HG02970 (cell line): ENCODE measurements around the gene DGUOK.

ENCODE experiments used
- ATAC-seq: cut with Tn5 transposase; IDR thresholded peaks from one replicate; pipeline ENCODE4 v1.9.1; 2021; ENCODE audit warnings: mild to moderate bottlenecking, moderate library complexity, moderate number of reproducible peaks; ENCODE audit not compliant: unreplicated experiment, low FRiP score

DGUOK gene

DNA sequence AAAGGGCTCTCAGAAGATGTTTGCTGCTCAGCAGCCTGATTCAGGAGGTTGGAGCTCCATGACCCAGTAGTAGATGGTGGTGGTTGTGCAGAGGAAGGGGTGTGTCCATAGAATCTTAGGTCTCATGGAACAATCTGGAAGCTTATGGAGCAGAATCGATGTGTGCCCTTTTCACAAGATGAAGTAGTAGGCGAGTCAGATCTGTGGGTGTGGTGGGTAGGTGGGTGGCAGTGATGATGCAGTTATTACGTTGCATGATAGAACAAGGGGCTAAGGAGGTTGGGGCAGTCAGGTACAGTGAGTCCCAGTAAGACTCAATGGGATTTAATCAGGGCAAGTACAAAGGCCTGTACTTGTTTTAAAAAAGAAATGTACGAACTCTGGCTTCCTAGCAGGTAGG is 67.1 kb downstream of the DGUOK start:
- no peak for ATAC-seq

DNA sequence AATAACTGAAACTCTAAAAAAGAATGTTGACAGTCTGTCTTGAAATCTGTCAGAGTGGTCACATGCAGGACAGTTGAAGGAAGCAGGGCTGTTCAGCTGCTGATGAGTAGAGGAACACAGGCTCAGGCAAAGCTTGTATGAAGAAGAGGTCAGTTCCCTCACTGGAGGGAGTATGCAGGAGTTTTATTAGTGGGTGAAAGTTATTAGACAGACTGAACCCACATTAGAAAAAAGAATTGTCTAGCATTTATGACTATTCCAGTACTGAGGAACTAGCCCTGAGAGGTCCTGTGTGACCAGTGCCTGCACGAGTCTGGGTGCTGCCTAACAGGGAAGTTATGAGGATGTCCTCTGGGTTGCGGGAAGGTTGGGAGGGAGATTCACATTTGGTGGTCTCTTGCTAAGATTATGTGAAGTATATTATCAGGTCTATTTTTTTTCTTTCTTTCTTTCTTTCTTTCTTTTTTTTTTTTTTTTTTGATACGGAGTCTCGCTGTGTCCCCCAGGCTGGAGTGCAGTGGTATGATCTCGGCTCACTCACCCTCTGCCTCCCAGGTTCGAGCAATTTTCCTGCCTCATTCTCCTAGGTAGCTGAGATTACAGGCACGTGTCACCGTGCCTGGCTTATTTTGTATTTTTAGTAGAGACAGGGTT is 67.6 kb downstream of the DGUOK start:
- no peak for ATAC-seq

DNA sequence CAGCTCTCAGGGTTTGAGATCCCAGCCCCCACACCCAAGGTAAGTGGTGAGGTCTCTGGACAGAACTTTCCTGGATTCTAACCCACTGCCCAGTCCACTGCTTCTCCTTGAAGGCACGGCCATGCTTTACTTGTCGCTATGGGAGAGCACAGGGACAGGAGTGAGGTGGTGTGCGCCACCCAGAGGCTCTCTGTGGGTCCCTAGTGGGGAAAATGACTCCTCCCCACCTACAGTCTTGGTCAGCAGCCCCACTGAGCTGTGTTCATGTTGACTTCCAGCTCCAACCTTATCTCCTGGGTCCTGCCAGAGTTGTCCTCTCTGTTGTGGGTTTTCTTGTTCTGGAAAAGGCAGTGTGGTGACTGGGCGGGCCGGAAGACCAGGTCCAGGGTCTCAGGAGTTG is 69.1 kb downstream of the DGUOK start:
- no peak for ATAC-seq

GRCh38 chr2:73997813-73998212 is 71.1 kb downstream of the DGUOK start:
- ATAC-seq, result no peak

DNA sequence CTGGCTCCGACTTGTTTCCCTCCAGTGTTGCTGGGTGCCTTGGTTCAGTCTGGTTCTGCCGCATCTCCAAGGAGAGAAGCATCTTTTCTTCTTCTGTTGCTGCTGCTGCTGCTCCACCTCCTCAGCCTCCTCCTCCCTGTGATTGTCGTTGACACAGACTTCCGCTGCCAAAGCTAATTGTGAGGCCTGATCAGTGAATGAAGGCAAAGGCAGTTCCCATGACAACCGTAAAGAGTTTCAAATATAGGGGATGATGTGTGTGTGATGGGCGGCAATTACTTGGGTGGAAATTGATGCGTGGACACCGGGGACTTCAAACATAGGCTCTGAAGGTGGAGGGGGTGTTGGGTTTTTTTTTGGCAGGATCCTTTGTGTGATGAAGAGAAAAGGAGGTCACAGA is 71.8 kb downstream of the DGUOK start:
- ATAC-seq, result no peak

GRCh38 chr2:73998933-73999332 is 72.3 kb downstream of the DGUOK start:
- ATAC-seq, result no peak

DNA sequence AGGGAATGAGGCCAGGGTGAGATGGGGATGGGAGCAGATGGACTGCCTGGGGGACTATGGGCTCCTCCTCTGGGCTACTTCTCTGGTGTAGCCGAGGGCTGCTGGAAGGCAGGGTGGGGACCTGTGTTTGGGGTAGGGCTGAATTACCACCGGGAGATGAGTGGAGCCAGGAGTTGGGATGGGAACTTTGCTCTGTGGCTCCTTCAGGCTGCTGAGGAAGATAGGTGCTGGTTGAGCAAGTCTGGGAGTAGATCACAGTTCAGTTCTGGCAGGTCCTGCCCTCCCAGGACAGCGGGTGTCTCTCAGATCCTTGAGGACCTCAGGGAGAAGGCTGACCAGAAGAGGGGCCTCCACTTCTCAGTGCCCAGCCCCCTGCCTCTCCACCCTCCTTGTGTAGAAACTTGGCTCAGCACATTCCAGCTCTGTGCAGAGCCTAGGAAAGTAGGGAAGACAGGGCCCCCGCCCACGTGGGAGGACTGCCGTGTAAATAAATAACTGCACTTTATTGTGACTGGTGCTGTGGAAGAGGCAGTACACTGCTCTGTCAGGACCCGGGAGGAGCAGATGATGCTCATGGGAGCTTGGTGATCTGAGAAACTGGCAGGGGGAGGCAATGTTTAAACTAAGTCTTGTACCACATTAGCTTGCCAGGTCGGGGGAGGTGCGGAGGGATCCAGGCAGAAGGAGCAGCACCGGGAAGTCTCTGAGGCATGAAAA is 73.4 kb downstream of the DGUOK start:
- ATAC-seq, result no peak

DNA sequence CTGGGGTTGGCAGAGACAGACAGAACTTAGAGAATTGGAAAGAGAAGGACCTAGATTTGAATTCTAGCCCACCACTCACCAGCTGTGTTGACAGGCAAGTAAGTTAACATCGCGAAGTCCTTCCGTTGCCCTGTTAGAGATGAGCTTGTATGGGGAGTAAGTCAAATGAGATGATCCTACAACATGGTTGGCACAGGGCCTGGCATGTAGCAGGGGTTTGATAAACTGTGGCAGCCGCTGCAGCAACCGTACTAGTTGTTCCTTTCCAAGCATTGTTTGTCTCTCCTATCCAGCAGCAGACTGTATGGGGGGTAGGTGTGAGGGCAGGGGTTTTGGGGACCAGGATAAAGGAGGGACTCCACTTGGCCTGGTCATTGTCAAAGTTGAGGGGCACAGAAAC is 74.0 kb downstream of the DGUOK start:
- no peak for ATAC-seq

- ATAC-seq, result no peak
These were observed 74.4 kb downstream of the DGUOK start for GRCh38 chr2:74001121-74001520.

- peak; percentile 22 for ATAC-seq
These were observed 75.3 kb downstream of the DGUOK start for GRCh38 chr2:74001781-74002504.

DNA sequence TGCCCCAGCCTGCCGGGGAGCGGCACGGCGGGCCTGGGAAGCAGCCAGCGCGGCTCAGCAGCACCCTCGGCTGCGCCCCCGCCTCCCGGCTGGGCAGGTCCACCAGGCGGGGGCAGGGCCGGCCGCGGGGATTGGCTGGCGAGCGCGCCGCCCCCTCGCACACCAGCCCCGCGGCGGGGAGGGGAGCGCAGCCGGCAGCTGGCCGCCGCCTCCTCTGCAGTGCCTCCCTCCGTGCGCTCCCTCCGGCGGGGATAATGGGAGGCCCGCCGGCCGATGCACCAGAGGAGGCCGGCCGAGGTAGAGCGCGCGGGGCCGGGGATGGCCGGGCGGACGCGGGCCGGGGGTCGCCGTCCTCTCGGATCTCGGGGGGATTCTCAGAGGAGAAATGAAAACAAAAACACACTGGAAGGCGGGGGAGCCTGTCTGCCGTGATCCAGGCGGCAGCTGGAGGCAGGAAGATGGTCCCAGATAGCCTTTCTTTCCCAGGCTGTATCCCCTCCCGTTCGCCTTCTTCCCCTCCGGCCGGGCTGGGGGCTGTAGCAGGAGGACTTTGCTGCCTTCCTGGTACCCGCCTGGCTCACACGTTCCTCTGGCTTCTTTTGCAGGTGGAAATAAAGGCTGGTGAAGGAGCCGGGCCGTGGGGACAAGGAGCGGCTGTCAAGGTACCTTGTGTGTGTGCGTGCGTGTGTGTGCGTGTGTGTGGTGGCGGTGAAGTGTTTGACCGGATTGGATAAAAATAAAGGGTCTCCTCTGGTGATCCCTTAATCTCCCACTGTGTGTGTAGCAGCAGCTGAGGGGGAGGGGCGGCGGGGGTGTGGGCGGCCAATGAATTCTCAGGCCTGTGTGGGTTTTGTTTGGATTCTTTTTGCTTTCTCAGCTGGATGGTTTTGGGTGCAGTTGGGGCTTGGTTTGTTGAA is 76.1 kb downstream of the DGUOK start:
- ATAC-seq, result peak; percentile 87

DNA sequence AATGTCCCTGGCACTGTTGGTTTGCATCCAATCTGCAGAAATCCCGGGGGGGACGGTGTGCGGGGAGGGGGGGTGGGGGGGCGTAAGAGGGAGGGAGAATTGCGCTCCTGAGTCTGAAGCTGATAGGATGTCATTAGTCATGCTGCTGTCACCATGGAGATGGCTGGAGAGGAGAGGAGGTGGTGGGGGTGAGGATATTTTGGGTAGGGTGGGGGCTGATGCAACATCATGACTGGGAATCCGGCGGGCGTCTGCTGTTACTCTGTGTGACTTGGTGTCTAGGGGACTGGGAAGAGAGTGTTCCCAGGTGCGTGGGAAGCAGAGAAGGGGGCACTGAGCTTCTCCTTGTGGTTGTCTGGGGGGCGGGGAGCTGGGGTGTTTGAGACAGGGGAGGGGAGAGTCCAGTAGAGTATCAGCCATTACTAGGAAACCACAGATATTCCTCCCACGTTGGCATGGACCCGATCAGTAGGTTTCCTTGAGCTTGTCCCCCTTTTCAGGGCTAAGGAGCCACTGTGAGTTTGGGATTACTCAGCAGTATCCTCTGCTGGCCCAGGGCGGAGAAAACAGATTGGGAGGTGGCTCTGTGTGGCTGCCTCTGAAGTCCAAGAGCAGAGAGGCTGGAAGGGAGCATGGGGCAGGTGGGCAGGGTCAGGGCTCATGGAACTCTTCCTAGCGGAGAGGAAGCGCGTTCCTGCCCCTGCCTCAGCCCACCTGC is 77.0 kb downstream of the DGUOK start:
- ATAC-seq, result no peak

DNA sequence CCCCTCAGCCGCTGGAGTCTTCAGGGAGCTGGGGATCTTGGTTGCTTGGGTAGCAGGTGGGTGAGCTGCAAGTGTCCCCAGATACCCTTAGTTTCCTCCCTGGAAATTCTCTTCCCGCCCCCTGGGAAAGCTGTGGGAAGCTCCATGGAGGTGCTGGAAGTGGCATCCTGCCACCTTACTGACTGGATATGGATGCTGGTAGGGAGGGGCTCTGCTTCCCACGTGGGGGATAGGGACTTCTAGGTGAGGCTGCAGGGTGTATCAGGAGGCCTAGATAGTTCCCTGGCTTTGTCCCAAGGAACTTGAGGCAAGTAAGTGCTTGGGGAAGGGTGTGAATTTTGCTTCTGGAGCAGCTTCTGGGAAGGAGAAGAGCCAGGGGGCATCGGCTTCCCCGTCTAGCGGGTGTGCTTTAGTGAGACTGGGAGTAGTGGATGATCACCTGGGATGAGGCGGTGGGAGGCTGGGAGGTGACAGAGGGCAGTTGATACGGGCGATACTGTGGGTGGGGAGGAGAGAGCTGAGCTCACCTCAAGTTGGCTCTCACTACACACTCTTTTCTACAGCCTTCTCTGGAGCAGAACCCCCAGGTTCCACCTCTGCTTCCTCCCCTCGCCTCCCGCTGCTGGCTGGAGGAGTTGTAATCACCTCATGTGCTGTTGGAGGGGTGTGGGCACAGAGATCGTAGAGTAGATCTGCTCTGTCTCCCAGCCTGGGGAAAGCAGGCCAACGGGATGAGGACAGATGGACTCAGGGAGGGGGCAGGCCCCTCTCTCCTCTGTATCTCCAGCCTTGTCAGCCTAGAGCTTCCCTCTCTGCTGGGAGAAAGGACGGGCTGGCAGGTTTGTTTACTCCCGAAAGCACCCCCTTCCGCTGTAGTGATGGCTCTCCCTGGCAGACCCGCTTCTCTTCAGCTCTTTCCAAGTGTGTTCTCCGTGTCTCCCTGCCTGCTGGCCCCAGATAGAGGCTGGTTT is 77.8 kb downstream of the DGUOK start:
- no peak for ATAC-seq

GRCh38 chr2:74005786-74006185 is 79.1 kb downstream of the DGUOK start:
- ATAC-seq, result no peak

GRCh38 chr2:74006459-74006858 is 79.8 kb downstream of the DGUOK start:
- no peak for ATAC-seq

DNA sequence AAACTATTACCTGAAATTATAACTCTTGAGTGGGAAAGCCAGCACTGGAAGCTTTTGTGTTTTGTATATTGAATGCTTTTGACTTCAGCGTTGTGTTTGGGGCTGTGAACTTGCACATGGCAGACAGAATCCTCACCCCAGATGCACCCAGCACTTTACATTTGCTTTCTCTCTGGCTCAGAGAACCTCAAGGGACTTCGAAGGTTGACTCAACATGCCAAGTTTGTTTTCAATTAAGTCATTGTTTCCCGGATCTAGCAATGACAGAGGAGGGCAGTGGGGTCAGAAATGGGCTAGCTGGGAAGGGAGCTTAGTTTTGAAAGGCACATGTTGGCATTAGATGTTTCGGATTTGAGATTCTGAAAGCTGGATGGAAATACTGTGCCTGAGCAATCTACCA is 80.4 kb downstream of the DGUOK start:
- ATAC-seq, result no peak

DNA sequence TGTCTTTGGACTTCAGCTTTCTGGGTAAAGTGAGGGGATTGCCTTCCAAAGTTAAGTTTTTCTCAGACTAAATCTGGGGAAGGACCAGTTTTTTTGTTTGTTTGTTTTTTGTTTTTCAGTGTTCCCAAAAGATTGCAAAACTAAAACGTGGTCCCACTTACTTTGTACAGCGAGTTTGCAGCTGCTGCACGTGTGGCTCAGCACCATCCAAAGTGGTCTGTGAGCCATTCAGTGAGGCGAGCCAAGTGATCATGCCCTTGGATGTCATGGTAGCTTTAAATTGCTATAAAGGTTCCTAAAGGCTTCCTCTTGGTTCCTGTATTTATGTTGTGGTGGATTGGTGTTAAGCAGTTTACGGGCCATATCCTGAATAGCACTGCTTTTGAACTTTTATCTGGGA is 81.0 kb downstream of the DGUOK start:
- ATAC-seq, result no peak
